NCI-H1105 (cell line): ENCODE results near the gene GALK2.
"Not testable (repeated sequence)": the region's sequence is repeated elsewhere in the genome, so short reads cannot be mapped to it uniquely, and the experiment has no call there.

ENCODE experiments used
- DNase-seq: peaks from one replicate; lab custom pipeline; 2025; lab: John Stamatoyannopoulos, UW

Gene GALK2

GRCh38 chr15:49339656-49340055 lies 169.6 kb downstream of the GALK2 start:
- no peak for DNase-seq

GRCh38 chr15:49343546-49343945 lies 173.5 kb downstream of the GALK2 start:
- no peak for DNase-seq

- not testable (repeated sequence) for DNase-seq
Observed at GRCh38 chr15:49354439-49354838, 184.4 kb downstream of the GALK2 start.

- DNase-seq = no peak
Observed at GRCh38 chr15:49361370-49361769, 191.3 kb downstream of the GALK2 start.

GRCh38 chr15:49366496-49366895 lies 196.4 kb downstream of the GALK2 start:
- DNase-seq = no peak

- no peak for DNase-seq
Observed at GRCh38 chr15:49370782-49371181, 200.7 kb downstream of the GALK2 start.

GRCh38 chr15:49372366-49372765 lies 202.3 kb downstream of the GALK2 start:
- DNase-seq = no peak

GRCh38 chr15:49379996-49380395 lies 209.9 kb downstream of the GALK2 start:
- DNase-seq = no peak

- no peak for DNase-seq
Observed at GRCh38 chr15:49380912-49381311, 210.9 kb downstream of the GALK2 start.
